ENCODE measurements around the gene CACNA2D3. TPM values are rescaled to one million over a fixed set of nuclear protein-coding genes. Genes with fewer than 3 reads are reported as not detected.

CACNA2D3 gene
- total RNA-seq, 1 donor from 2014 or later, result 2.5 TPM

- no peak for DNase-seq (ENCODE audit: extremely low spot score, unreplicated experiment)
- Mint-ChIP-seq H3K36me3 (no peaks in the 10 kb centered on the region), H3K27me3 (peaks cover 3% of the 10 kb centered on the region), H3K4me1 (ENCODE audit: unreplicated experiment) (no peaks in the 10 kb centered on the region), H3K27ac (no peak overlapping the region), H3K4me3 (no peak overlapping the region), H3K9me3 (no peaks in the 10 kb centered on the region)
- no peak for TF ChIP-seq CTCF (conservative IDR thresholded peaks at IDR 0.05)
Observed at GRCh38 chr3:54180921-54181320, 58.6 kb downstream of the CACNA2D3 start.

GRCh38 chr3:54182242-54182641, 59.9 kb downstream of the CACNA2D3 start:
- TF ChIP-seq CTCF (conservative IDR thresholded peaks at IDR 0.05), result no peak
- peaks cover 5% of the 10 kb centered on the region for H3K27me3 Mint-ChIP-seq
- no peaks in the 10 kb centered on the region for H3K36me3 Mint-ChIP-seq
- no peaks in the 10 kb centered on the region for H3K9me3 Mint-ChIP-seq
- H3K4me3 Mint-ChIP-seq, result no peak overlapping the region
- no peaks in the 10 kb centered on the region for H3K4me1 Mint-ChIP-seq (ENCODE audit: unreplicated experiment)
- no peak overlapping the region for H3K27ac Mint-ChIP-seq
- no peak for DNase-seq (ENCODE audit: extremely low spot score, unreplicated experiment)

- no peaks in the 10 kb centered on the region for H3K36me3 Mint-ChIP-seq
- H3K9me3 Mint-ChIP-seq, result no peaks in the 10 kb centered on the region
- no peak overlapping the region for H3K27ac Mint-ChIP-seq
- no peak for TF ChIP-seq CTCF (conservative IDR thresholded peaks at IDR 0.05)
- no peak for DNase-seq (ENCODE audit: extremely low spot score, unreplicated experiment)
- no peak overlapping the region for H3K4me3 Mint-ChIP-seq
- H3K27me3 Mint-ChIP-seq, result peaks cover 11% of the 10 kb centered on the region
- no peaks in the 10 kb centered on the region for H3K4me1 Mint-ChIP-seq (ENCODE audit: unreplicated experiment)
Observed at GRCh38 chr3:54185740-54186139, 63.4 kb downstream of the CACNA2D3 start.

GRCh38 chr3:54188176-54188791, 65.9 kb downstream of the CACNA2D3 start:
- DNase-seq (ENCODE audit: extremely low spot score, unreplicated experiment), result peak; percentile 73
- no peaks in the 10 kb centered on the region for H3K9me3 Mint-ChIP-seq
- TF ChIP-seq CTCF (conservative IDR thresholded peaks at IDR 0.05), result no peak
- H3K36me3 Mint-ChIP-seq, result no peaks in the 10 kb centered on the region
- H3K4me1 Mint-ChIP-seq (ENCODE audit: unreplicated experiment), result no peaks in the 10 kb centered on the region
- peaks cover 20% of the 10 kb centered on the region for H3K27me3 Mint-ChIP-seq
- H3K27ac Mint-ChIP-seq, result no peak overlapping the region
- no peak overlapping the region for H3K4me3 Mint-ChIP-seq

GRCh38 chr3:54191220-54191619, 68.9 kb downstream of the CACNA2D3 start:
- peaks cover 25% of the 10 kb centered on the region for H3K27me3 Mint-ChIP-seq
- DNase-seq (ENCODE audit: extremely low spot score, unreplicated experiment), result no peak
- no peaks in the 10 kb centered on the region for H3K36me3 Mint-ChIP-seq
- no peak overlapping the region for H3K4me3 Mint-ChIP-seq
- TF ChIP-seq CTCF (conservative IDR thresholded peaks at IDR 0.05), result no peak
- no peak overlapping the region for H3K27ac Mint-ChIP-seq
- no peaks in the 10 kb centered on the region for H3K4me1 Mint-ChIP-seq (ENCODE audit: unreplicated experiment)
- no peaks in the 10 kb centered on the region for H3K9me3 Mint-ChIP-seq

- H3K27me3 Mint-ChIP-seq, result peaks cover 30% of the 10 kb centered on the region
- TF ChIP-seq CTCF (conservative IDR thresholded peaks at IDR 0.05), result no peak
- no peaks in the 10 kb centered on the region for H3K4me1 Mint-ChIP-seq (ENCODE audit: unreplicated experiment)
Observed at GRCh38 chr3:54192026-54192425, 69.7 kb downstream of the CACNA2D3 start.

More at GRCh38 chr3:54192026-54192425, 69.7 kb downstream of the CACNA2D3 start:
- Mint-ChIP-seq H3K36me3 (no peaks in the 10 kb centered on the region), H3K9me3 (no peaks in the 10 kb centered on the region), H3K27ac (no peak overlapping the region), H3K4me3 (no peak overlapping the region)
- DNase-seq (ENCODE audit: extremely low spot score, unreplicated experiment), result no peak
